HT1080 (cell line): Measurements from ENCODE around the gene CCS. TPM values are rescaled to one million over a fixed set of nuclear protein-coding genes. Genes with fewer than 3 reads are reported as not detected.

Experiments
- small RNA-seq: library from RNA; depleted of rRNA; stranded (forward); fragments of <200 nt; gene quantifications from one replicate; pipeline ENCODE3, GENCODE V24; 2014
- total RNA-seq: library from RNA; depleted of rRNA; stranded (reverse); fragments of >200 nt; shearing (Covaris generic); gene quantifications from 2 replicates; pipeline ENCODE4 v1.2.3, GENCODE V29; 2014; rRNA removed

The CCS gene
- total RNA-seq, 1 experiment from 2014 or later, result 12.6 TPM

Small RNA genes lying within 50 kb of the gene (small RNA-seq; reads per million reads assigned to genes)
- gene RNU4-39P, result not detected

Other genes starting within 250 kb of the CCS start
- gene BRMS1, start 248.1 kb upstream of the CCS start, total RNA-seq, result 69.9 and 78.7 TPM in 2 replicates
- 27.0 and 34.4 TPM in 2 replicates for gene B4GAT1, start 245.6 kb upstream of the CCS start, total RNA-seq
- 0.37 and 0.68 TPM in 2 replicates for gene SLC29A2, start 221.4 kb upstream of the CCS start, total RNA-seq
- gene NPAS4, start 172.2 kb upstream of the CCS start, total RNA-seq, result not detected in 2 replicates
- 84.2 and 120 TPM in 2 replicates for gene MRPL11, start 154.3 kb upstream of the CCS start, total RNA-seq
- gene PELI3, start 126.3 kb upstream of the CCS start, total RNA-seq, result 9.7 and 9.8 TPM in 2 replicates
- 65.2 and 83.9 TPM in 2 replicates for gene DPP3, start 112.8 kb upstream of the CCS start, total RNA-seq
- gene BBS1, start 82.5 kb upstream of the CCS start, total RNA-seq, result 2.0 and 10.4 TPM in 2 replicates
- gene ZDHHC24, start 47.1 kb upstream of the CCS start, total RNA-seq, result 18.3 and 21.5 TPM in 2 replicates
- not detected in 2 replicates for gene ACTN3, start 46.3 kb upstream of the CCS start, total RNA-seq
- 7.2 and 8.2 TPM in 2 replicates for gene CTSF, start 24.6 kb upstream of the CCS start, total RNA-seq
- gene CCDC87, start 122 bp upstream of the CCS start, total RNA-seq, result 0.03 TPM in 1 of 2 replicates, not detected in the other
- 59.0 and 75.5 TPM in 2 replicates for gene RBM14, start 23.4 kb downstream of the CCS start, total RNA-seq
- gene RBM4, start 45.5 kb downstream of the CCS start, total RNA-seq, result 93.9 and 99.1 TPM in 2 replicates
- 13.9 and 16.0 TPM in 2 replicates for gene RBM4B, start 84.7 kb downstream of the CCS start, total RNA-seq
- gene SPTBN2, start 136.0 kb downstream of the CCS start, total RNA-seq, result 79.1 and 122 TPM in 2 replicates